Measurements from ENCODE around the gene FGF14.

GRCh38 chr13:101967781-101968180 lies 434.1 kb downstream of the FGF14 start:
- TF ChIP-seq EZH2phosphoT487 (IDR thresholded peaks at IDR 0.05; ENCODE audit: unreplicated experiment) (no peak), EZH2 (IDR thresholded peaks at IDR 0.05; ENCODE audit: low read depth, unreplicated experiment) (no peak), NANOG (IDR thresholded peaks at IDR 0.05; ENCODE audit: borderline replicate concordance) (no peak), CREB1 (CRISPR knock-in tag; IDR thresholded peaks at IDR 0.05; ENCODE audit: low read depth) (no peak)
- TF ChIP-seq, protein P1, sequence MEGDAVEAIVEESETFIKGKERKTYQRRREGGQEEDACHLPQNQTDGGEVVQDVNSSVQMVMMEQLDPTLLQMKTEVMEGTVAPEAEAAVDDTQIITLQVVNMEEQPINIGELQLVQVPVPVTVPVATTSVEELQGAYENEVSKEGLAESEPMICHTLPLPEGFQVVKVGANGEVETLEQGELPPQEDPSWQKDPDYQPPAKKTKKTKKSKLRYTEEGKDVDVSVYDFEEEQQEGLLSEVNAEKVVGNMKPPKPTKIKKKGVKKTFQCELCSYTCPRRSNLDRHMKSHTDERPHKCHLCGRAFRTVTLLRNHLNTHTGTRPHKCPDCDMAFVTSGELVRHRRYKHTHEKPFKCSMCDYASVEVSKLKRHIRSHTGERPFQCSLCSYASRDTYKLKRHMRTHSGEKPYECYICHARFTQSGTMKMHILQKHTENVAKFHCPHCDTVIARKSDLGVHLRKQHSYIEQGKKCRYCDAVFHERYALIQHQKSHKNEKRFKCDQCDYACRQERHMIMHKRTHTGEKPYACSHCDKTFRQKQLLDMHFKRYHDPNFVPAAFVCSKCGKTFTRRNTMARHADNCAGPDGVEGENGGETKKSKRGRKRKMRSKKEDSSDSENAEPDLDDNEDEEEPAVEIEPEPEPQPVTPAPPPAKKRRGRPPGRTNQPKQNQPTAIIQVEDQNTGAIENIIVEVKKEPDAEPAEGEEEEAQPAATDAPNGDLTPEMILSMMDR (conservative IDR thresholded peaks at IDR 0.05; ENCODE audit: low read depth in 2 of 2): no peak

All from GM23338 (cell line).